HUDEP-2 (cell line): ENCODE results near the gene ETV6.
"Not testable (repeated sequence)": the region's sequence is repeated elsewhere in the genome, so short reads cannot be mapped to it uniquely, and the experiment has no call there.

ENCODE experiments used
- DNase-seq, 76 experiments: peaks; one replicate each; lab custom pipeline; 2025; ENCODE audit not compliant: unreplicated experiment in 76 of 76; lab: John Stamatoyannopoulos, UW

Gene ETV6

GRCh38 chr12:11649413-11650285 lies at the start of gene ETV6:
ETV6 (plus strand) TSS chr12:11649674; CDS start chr12:11650128, 454 bp downstream.
- peak in 53 of 76 experiments; percentile 6 to 68 (median 34) for DNase-seq

- DNase-seq, result no peak
Measured at GRCh38 chr12:11600199-11600598, 49.3 kb upstream of the ETV6 start.

- DNase-seq, result no peak
Measured at GRCh38 chr12:11601647-11602046, 47.8 kb upstream of the ETV6 start.

- DNase-seq, result no peak
Measured at GRCh38 chr12:11607313-11608081, 42.0 kb upstream of the ETV6 start.

DNA sequence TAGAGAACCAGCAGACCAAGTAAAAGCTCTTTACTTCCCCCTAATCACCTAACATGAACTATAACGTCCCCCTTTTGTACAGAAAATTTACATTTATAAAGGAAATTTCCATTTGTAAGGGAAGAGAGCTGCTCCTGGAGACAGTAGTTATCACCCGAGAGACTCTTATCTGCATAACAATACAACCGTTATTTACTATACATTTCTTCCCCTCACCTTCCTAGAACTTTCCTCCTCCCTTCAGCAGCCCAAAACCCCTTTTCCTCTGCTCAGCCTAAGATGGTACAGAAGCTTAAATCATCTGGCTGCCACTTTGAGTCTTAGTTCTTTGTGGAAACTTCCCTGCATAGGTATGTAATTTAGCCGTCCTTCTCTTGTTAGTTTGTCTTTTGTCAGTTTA lies 40.4 kb upstream of the ETV6 start:
- DNase-seq, result no peak

- DNase-seq, result no peak
Measured at GRCh38 chr12:11615481-11615880, 34.0 kb upstream of the ETV6 start.

DNA sequence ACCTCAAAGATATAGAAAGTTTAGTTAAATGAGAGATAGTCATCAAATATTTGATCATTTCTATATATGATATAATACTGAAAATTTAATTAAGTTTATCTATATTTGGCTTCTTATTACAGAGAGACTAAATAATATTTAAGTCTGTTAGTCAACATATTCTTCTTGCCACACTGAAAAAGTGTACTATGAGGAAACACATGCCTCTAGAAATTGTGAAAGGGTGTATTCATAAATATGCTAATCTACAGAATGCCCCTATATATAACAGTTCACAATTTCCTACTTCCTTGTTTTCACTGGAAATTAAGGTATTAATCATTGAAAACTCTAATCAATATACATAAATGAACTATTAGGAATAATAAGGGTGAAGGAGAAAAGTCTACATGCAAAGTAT lies 31.4 kb upstream of the ETV6 start:
- DNase-seq, result no peak

DNA sequence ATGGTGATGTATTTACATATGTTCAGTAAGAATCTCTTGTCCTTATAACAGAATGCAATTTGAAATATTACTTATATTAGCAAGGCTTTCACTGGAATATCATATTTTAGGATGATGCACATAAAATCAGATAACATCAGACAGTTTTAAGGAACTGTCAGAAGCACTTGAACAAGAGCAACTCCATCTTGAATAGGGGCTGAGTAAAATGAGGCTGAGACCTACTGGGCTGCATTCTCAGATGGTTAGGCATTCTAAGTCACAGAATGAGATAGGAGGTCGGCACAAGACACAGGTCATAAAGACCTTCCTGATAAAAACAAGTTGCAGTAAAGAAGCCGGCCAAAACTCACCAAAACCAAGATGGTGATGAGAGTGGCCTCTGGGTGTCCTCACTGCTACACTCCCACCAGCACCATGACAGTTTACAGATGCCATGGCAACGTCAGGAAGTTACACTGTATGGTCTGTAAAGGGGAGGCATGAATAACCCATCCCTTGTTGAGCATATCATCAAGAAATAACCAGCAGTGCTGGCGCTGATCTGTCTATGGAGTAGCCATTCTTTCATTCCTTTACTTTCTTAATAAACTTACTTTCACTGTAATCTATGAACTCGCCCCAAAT lies 27.6 kb upstream of the ETV6 start:
- no peak for DNase-seq

DNA sequence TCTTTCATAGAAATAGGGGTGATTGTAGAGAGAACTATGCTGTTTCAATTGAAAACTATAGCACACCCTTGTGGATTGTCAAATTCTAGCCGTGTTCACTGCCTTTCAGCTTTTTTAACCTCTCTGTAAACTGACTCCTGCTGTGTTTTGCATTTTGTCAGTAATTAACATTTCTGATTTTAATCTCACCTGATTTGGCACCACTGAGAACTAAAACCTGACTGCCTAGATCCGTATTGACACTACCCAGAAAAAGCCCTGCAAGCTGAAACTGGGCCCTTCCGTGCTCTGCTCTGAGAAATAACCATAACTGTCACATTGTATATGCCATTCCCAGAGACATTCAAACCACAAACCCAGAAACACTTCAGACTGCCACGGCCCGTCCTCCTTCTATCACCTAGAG lies 26.6 kb upstream of the ETV6 start:
- DNase-seq, result no peak

GRCh38 chr12:11623382-11623781 lies 26.1 kb upstream of the ETV6 start:
- DNase-seq, result no peak

DNA sequence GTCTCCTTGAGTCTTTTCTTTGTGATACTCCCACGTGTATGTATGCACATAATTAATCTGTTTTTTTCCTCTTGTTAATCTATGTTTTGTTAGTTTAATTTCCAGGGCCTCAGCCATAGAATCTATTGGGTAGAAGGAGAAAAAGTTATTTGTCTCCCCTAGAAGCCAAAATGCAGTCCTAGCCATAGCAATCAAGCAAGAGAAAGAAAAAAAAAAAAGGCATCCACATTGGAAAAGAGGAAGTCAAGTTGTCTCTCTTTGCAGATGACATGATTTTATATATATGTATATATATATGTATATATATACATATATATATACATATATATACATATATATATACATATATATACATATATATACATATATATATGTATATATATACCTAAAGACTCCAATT lies 25.4 kb upstream of the ETV6 start:
- DNase-seq, result no peak

GRCh38 chr12:11627709-11628108 lies 21.8 kb upstream of the ETV6 start:
- DNase-seq, result not testable (repeated sequence)

- DNase-seq, result no peak
Measured at GRCh38 chr12:11628353-11628752, 21.1 kb upstream of the ETV6 start.

DNA sequence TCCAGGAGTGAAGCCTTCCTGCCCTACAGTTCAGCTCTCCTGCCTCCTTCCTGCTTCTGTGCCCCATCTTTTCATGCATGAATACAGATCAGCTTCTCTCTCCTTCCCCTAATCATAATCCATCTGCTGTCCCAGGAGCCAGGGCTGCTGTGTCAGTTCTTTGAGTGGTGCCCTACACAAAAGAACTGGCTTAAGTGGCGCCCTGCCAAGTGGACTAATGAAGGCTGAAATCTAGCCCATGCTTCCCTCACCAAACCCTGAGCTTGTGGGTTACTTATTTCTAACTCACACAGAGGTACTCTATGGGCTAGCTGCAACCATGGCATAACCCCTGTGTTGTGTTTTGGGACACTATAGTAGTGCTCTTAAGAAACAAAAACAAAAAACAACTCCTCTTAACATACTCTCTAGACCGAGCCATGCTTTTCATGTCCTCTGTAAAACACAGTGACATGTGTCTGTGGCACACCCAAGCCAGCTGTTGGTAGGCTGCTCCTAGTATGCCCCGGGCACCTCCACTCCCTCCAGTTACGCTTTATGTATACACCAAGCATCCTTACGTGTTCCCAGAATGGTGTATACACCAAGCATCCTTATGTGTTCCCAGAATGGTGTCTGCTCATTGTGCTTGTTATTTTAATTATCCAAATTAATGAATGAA lies 19.3 kb upstream of the ETV6 start:
- DNase-seq, result no peak

DNA sequence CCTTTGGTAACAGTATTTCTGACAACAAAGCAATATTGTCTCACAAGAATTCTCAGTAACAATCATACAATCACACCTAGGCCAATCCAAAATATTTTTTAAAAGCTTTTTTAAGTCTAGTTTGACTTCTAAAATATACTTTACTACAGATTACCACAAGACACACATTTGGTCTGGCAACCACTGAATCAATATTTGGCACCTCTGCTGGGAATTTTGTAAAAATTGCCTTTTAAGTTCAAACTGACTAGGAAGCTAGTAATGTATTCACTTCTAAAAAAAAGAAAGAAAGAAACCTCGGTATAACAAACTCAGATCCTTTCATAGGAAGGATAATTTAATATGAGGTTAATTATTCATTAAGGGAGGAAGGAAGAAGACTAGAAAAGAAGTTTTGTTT lies 18.2 kb upstream of the ETV6 start:
- DNase-seq, result no peak

DNA sequence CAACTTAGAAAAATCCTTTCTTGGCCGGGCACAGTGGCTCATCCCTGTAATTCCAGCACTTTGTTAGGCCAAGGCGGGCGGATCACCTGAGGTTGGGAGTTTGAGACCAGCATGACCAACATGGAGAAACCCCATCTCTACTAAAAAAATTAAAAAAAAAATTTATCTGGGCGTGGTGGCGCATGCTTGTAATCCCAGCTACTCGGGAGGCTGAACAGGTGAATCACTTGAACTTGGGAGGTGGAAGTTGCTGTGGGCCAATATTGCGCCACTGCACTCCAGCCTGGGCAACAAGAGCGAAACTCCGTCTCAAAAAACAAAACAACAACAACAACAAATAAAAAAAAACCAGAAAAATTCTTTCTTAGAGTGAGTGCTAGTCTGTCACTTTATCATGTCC lies 17.6 kb upstream of the ETV6 start:
- not testable (repeated sequence) for DNase-seq

DNA sequence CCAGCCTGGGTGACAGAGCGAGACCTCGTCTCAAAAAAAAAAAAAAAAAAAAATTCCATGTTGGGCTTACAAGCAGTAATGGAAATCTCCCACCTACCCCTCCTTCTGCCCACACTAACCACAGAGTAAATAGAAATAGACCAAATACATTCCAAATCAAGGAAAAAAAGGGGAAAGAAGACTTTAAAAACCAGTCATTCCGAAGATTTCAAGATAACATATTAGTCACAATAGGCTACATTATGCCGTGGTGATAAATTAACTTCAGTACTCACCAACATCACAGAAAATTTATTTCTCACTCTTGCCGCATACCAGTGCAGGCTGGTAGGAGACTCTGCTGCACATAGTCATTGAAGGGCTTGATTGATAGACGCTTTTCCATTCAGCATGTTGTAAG lies 15.5 kb upstream of the ETV6 start:
- DNase-seq, result no peak

DNA sequence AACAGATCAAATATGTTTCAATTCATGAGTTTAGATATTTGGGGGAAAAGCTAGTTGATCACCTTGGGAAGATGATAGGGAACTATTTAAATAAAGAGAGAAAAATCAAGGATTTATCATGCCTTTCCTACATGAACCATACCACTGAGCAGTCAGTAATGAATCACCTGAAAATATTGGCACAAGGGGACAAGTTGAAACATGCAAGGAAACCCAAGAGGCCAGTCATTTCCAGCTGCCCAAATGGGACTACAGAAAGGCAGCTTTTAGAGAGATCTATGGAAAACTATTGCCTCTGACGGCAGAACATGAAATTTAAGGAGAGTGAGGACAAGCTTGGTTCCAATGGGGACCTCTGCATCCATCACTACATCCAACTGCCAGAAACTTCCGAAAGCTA lies 14.1 kb upstream of the ETV6 start:
- no peak for DNase-seq

- DNase-seq, result no peak
Measured at GRCh38 chr12:11638315-11638916, 11.1 kb upstream of the ETV6 start.

- DNase-seq, result no peak
Measured at GRCh38 chr12:11639454-11639853, 10.0 kb upstream of the ETV6 start.

DNA sequence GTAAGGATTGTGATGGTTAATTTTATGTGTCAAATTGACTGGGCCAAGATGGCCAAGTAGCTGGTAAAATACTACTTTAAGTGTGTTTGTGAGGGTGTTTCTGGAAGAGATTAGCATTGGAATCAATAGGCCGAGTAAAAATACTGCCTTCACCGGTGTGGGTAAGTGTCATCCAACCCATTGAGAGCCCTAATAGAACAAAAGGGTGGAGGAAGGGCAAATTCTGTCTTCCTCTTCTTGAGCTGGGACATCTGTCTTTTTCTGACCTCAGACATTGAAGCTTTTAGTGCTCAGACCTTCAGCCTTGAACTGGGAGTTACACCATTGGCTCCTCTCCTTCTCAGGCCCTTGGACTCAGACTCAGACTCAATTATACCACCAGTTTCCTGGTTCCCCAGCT lies 8.0 kb upstream of the ETV6 start:
- no peak for DNase-seq
